Activated T-cell treated with anti-CD3 and anti-CD28 coated beads for 4 hours (primary cell): ENCODE data around the gene IFNL2.
"Not testable (repeated sequence)": the region's sequence is repeated elsewhere in the genome, so short reads cannot be mapped to it uniquely, and the experiment has no call there.

ENCODE experiments used
- DNase-seq: peaks from one replicate; pipeline ENCODE4 v3.0.0-alpha.2; 2020

IFNL2 gene

DNA sequence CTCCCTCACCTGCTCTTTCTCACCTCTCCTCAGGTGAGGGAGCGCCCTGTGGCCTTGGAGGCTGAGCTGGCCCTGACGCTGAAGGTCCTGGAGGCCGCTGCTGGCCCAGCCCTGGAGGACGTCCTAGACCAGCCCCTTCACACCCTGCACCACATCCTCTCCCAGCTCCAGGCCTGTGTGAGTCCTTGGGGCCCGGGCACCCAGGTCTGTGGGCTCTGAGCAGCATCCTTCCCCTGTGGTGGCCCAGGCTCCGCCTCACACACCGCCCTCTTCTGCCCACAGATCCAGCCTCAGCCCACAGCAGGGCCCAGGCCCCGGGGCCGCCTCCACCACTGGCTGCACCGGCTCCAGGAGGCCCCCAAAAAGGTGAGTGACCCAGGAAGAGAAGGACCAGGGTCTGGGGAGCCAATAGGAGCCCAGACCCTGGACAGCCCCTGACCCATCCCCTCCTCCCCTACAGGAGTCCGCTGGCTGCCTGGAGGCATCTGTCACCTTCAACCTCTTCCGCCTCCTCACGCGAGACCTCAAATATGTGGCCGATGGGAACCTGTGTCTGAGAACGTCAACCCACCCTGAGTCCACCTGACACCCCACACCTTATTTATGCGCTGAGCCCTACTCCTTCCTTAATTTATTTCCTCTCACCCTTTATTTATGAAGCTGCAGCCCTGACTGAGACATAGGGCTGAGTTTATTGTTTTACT lies 29.9 kb downstream of the IFNL2 start:
- no peak for DNase-seq

DNA sequence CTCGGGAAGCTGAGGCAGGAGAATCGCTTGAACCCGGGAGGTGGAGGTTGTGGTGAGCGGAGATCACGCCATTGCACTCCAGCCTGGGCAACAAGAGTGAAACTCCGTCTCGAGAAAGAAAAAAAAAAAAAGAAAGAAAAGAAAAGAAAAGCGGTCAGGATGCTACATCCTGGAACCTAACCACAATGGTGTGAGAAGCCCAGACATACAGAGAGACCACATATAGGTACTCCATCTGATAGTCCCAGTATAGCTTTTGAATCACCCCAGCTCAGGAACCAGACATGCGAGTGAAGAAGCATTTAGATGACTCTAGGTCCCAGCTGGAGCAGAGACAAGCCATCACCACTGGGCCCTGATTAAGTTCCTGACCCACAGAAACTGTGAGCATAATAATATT lies 31.2 kb downstream of the IFNL2 start:
- no peak for DNase-seq

DNA sequence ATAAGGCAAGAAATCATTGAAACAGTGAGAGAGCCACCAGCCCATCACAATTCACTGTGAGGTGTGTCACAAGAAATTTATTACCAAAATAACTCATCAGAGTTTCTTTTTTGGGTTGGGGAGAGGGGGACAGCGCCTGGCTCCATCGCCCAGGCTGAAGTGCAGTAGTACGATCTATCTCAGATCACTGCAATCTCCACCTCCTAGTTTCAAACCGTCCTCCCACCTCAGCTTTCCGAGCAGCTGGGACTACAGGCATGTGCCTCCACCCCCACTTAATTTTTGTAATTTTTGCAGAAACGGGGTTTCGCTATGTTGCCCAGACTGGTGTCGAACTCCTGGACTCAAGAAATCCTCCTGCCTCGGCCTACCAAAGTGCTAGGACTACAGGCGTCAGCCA lies 31.6 kb downstream of the IFNL2 start:
- no peak for DNase-seq

DNA sequence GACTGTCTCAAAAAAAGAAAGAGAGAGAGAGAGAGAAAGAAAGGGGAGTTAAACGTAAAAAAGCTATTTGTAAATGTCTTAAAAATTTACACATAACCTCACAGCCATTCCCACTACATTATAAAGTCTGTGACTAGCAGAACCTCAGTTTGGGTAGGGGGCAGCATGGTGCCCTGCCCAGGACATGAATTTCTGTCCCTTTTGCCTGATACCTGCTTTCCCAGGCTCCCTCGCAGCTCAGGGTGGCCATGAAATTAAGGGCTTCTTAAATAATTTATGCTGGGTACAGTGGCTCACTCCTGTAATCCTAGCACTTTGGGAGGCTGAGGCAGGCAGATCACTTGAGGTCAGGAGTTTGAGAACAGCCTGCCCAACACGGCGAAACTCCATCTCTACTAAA lies 32.8 kb downstream of the IFNL2 start:
- no peak for DNase-seq

DNA sequence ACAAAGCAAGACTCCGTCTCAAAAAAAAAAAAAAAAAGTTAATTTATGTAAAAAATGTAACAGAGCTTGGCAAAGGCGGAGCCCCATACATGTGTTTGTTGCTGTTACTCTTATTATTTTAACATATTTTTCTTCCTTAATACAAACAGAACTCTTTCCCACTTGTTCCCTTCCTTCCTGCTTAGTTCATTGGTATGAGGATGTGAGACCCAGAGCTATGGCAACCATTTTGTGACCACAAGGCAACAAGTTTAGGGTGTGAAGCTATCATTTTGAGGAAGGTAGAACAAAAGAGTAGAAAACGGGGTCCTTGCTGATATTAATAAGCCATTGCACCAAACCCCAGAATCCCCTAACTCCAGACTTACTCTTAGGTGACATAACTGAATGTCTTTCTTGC lies 33.4 kb downstream of the IFNL2 start:
- no peak for DNase-seq

DNA sequence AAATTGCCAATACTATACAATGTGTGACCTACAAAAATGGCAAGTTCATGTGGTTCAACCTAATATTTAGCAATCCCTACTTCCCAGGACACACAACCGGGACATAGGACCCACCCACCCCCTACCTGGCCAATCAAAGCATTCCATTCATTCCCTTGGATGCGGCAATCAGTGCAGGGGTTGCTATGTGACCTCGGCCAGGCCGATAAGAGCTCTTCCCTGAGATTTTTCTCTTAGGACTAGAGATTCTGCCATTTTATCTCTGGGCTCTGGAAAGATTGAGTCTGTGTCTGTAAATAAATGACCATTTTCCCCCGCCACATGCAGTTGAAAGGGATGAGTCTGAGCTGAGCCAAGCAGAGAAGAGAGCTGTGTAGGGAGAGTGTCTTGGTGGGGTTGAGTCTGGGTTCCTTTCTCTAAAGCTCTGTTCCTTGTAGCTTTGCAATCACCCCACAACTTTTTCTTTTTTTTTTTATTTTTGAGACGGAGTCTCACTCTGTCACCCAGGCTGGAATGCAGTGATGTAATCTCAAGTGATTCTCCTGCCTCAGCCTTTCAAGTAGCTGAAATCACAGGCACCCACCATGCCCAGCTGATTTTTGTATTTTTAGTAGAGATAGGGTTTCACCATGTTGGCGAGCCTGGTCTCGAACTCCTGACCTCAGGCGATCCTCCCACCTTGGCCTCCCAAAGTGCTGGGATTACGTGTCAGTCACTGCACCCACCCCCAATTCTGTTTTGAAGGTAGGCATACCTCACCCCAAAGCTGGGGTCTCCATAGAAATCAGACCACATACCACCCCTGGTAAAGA lies 35.4 kb downstream of the IFNL2 start:
- DNase-seq: no peak

DNA sequence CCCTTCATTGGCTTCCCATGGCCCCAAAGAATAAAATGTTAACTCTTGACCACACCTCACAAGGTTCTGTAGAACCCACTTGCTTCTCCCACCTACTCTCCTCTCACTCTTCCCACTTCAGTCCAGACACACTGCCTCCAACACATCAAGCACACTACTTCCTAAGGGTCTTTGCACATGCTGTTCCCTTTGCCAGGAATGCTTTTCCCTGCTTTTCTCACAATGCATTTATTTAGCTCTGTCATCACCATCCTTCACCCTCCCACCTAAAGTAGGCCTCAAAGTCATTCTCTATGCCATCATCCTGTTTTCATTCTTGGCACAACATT lies 36.0 kb downstream of the IFNL2 start:
- DNase-seq: no peak

DNA sequence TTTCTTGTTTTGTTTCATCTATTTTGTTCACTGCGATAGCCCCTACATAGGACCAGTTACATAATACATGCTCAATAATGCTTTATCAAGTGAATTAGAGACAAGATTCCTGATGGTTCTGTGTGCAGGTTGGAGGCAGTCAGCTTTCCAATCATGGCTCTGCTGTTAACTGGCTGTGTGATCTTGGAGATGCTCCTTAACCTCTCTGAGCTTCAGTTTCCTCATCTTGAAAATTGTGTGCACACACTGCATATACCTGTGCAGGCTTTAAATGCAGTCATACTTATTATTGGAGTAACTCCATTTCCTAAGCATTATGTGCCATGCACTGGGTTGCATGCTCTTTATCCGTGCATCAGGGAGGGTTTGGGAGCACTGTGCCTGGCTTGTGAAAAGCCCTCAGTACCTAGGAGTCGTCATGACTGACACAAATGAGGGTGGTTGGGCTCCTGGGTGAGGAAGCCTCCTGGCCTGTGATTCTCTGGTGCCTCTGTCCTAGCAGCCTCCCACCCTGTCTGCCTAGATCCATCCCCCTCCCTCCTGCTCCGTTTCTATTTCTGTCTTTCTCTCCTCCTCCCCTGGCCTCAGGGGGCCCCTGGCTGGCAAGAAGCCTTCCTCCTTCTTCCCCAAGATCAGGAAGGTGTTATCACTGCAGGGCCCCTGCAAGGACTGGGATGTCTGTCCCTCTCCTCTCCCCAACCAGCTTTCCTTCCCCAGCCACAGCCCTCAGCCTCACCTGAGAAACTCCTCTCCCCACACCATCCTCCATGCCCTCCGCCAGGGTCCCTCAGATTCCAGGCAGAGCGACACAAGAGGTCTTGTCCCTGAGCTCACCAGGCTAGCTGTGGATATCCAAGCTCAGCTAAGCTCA lies 36.7 kb downstream of the IFNL2 start:
- DNase-seq: no peak

DNA sequence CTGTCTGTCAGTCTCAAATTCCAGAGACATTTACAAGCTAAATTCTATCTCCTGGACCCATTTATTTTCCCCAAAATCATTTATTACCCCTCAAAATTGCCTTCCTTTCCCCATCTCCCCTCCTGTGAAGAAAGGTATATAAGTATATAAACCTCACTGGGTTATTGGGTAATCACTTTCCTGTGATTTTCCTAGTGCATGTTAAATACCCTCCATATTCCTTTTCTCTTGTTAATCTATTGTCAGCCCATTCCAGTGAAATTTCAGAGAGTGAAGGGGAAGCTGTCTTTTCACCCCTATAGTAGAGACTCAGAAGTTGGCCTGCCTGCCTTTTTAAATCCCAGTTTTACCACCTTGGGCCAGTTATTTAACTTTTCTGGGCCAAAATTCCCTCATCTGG lies 37.9 kb downstream of the IFNL2 start:
- DNase-seq: no peak

DNA sequence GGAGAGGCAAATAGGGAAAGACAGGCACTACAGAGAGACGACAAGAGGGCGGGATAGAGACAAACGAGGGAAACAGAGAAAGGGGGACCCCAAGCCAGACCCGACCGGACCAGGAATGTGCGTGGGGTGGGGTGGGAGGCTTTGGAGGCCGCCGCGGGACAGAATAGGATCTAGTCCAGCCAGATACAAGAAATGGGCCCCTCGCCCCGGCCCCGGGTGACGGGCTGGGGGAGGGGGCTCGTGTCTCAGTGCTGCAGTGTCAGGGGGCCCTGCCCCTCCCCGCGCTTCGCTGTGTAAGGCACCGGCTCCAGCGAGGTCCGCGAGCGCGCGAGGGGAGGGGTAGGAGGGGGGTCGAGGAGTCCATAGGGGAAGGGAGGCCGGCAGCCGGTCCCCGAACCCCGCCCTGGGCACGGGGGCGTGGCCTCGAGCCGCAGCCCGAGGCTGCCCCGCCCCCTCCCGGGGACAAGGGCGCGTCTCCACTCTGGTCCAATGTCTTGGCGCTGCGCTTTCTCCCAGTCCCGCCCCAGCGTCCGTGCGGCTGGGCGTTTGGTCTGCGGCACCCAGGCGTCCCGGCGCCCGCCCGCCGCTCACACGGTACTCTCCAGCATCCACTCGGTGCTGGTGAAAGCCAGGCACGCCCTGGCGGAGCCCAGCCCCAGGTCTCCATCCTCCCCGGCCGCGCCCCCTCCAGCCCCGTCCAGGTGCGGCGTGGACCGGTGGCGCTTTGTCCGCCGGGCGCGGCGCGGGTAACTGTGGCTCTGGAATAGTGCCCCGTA lies 39.0 kb downstream of the IFNL2 start:
- DNase-seq: no peak

DNA sequence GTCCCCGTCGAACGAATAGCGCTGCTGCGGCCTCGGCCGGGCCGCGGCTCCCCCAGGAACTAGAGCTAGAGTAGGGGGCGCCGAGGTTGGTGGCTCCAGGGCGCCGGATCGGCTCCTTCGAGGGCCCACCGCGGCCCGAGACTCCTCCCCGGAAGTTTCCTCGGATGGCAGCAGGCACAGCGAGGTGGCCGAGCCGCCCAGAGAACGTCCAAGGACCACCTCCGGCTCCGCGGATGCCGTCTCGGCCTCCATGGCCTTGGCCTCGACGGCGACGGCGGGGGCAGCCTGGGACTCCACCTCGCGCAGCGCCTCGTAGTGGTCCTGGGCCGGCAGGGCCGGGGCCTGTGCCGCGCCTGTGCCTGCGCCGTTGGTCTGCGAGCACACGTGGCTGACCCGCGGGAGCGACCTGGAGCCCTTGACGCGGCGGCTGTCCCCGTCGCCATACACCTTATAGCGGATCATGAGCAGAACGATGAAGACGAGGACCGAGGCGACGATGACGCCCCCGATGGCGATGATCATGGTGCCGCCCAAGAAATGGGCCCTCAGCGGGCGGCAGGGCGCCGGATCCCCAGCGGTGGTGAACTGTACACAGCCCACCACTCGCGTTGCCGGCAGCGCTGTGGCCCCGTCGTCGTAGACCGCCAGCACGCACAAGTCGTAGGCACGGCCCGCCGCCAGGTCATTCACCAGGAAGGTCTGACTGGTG lies 39.8 kb downstream of the IFNL2 start:
- DNase-seq: no peak

DNA sequence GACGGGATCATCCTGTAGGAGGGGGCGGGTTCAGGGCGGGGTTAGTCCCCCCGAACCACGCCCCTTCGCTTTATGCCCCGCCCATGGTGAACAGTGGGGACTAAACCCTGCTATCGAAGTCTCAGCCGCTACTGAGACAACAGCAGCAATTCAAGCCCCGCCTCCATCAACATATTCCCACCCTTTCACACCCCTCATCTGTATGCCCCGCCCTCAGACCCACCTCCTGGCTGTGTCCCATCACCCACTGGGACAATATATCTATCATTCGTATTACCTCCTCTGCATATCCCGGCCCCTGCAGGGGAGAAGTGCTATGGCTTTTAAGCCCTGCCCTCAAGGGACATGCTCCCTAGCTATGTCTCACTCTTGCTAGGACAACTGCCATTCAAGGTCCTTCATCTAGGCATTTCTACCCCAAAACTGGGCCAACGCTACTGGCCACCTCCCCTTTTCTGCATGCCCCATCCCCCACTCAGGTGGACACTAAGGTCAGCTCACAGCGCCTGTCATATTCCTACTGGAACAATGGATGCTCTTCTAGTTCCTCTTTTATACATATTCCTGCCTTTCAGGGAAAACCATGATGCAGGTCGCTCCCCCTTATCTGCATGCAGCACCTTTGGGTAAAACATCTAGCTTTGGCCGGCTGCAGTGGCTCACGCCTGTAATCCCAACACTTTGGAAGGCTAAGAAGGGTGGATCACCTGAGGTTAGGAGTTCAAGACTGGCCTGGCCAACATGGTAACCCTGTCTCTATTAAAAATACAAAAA lies 40.5 kb downstream of the IFNL2 start:
- no peak for DNase-seq

DNA sequence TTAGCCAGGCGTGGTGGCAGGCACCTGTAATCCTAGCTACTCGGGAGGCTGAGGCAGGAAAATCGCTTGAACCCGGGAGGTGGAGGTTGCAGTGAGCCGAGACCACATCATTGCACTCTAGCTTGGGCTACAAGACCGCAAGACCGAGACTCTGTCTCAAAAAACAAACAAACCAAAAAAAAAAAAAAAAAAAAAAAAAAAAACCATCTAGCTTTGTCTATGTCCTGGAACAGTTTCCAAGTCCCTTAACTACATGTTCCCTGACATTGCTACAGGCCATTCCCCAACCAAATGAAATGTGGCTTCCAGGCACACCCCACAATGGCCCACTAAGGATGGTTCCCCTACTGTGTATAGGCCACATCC lies 41.1 kb downstream of the IFNL2 start:
- not testable (repeated sequence) for DNase-seq

DNA sequence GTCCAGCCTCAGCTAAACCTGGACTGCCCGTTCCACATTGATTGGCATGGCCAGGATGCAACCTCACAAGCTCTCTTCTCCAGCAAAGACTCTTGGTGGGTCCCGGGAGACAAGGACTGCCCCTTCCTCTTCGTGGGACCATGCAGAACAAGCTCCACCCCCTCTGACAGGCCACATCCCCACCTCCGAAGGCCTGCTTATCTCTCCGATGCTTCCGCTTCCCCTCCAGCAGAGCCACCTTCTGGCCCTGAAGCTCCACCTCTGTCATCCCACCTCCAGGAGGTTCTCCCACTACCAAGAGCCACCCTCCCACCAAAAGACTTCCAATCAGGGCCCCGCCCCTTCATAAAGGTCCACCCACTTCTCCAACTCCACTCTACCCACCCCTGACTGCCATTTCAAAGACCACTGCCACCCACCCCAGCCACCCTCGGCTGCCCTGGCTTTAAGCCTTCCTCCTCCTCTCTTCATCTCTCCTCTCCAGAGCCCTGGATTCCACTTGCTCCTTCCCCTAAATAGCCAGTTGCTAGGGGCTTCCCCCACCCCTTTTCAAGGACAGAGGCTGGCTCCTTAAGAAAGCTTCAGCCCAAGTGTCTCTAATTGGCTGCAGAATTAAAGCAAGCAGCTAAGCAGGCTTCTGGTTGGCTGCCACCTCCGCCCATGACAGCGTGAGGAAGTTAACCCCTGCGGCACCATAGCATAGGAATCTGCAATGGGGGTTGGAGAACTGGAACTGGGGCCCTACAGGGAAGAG lies 42.5 kb downstream of the IFNL2 start:
- DNase-seq: no peak

DNA sequence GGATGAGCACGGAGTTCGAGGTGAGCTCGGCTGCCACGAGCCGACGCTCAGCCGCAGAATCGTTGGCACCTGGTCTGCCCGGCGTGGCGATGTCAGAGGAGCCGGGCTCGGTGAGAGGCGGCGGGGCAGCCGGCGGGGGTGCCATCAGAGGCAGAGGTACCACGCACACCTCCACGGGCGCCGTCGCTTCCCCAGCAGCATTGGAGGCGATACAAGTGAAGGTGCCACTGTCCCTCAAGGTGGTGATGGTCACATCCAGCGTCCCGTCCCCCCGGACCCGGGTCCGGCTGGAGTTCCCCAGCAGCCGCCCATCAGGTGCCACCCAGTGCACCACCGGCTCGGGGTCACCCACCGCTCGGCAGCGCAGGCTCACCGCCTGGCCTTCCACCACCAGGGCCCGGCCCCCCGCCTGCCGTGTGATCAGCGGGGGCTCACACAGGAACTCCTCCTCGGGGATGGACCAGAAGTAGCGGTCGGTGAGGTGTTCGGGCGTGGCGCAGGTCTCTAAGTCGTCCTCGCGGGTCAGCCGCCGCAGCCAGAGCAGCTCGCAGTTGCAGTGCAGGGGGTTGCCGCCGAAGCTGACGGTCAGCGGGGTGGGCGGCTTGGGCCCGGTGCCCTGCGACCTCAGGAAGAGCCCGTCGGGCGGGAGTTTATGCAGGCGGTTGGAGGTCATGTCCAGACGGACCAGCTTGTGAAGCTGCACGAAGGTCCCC lies 46.0 kb downstream of the IFNL2 start:
- no peak for DNase-seq

DNA sequence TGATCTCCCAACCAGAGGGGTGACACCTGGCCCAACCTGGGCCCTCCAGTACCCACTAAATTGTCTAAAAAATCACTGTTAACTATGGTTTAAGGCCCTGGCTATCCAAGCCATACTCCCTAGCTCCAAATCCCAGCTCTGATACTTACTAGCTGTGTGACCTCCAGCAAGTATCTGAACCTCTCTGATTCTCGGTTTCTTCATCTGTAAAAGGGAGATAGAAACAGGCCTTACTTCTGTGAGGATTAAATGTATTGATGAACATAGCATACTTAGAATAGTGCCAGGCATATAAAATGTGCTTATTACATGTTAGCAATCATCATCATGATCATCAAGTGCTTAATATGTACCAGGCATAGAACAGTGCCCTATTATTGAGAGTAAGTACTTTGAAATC lies 47.7 kb downstream of the IFNL2 start:
- no peak for DNase-seq

DNA sequence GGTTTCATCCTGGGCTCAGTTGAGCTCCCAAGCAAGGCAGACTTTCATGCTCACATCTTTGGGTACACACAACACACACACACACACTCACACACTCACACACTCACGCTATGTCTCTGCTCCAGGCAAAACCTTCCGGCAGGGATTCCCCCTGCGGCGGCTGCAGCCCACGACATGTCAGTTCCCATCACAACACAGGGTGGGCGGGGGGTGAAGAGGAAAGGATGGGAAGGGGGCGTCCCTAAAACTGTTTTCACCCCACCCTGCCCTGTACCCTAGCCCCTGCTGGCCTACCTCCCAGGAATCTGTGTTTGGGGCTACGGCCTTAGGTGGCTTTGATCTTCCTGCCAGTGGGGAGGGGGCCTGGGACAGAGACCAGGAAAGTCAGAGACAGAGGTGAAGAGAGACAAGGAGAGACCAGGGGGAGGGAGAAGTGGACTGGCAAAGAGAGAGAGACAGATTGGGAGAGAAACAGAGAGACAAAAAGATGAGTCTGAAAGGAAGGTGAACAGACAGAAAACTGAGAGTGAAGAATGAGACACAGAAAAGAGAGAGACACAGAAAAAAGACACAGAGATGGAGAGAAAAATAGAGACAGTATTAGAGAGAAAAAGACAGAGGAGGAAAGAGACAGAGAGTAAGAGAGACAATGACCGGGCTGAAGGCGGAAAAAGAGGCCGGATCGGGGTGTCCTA lies 48.6 kb downstream of the IFNL2 start:
- no peak for DNase-seq

DNA sequence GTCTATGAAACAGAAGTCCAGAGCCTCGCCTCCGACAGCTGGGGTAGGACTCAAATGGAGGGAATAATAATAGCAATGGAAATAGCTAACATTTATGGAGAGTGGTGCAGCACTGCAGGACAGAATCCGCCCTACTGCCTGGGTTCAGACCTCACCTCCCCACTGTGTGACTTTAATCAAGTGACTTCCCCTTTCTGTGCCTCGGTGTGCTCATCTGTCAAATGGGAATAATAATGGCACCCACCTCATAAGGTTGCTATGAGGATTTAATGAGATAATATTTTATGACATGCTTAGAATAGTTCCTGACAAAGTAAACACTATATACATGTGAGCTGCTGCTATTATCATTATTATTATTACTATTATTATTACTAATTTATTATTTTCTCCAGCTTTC lies 49.3 kb downstream of the IFNL2 start:
- no peak for DNase-seq

DNA sequence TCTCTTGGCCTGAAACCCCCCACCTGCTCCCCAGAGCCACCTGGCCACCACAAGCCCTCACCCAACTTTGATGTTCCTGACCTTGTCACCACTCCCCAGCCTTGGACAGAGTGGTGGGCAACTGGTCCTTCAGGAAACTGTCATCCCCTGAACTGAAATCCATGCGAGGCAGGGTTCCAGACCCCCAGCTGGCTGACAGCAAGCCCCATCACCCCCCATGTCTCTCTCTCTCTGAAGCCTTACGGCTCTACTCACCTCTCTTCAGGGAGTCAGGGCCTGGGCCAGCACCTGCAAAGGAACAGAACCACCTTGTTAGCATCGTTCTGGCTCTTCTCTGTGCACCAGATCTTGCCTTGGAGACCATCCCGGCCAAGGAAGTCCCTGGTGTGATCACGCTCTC lies 49.9 kb downstream of the IFNL2 start:
- no peak for DNase-seq

DNA sequence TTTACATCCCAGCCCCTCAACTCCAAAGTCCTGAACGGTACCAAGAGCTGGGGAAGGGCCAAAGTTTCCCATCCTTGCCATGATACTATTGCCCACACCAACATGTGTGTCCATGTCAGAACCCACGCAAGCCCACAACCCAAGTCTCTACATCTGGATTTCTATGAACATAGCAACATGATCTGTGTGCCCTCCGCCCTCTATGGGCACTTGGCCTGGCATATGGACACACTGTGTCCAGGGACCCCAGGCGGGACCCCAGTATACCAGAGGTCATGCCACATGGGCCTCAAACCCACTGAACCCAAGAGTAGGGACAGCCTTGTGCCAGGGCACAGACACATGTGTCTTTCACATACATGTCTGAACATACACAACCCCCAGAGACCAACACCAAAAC lies 50.5 kb downstream of the IFNL2 start:
- no peak for DNase-seq
